SU-DHL-6 (cell line): ENCODE data around the gene STK32B.

ENCODE experiments used
- EZH2phosphoT487 ChIP-seq: fragments of 200-600 bp; sonication (generic), shearing (Covaris generic); conservative IDR thresholded peaks from 2 replicates; pipeline ENCODE4 v1.6.1; 2018; ENCODE audit warnings: mild to moderate bottlenecking, antibody characterized with exemption, low read length, moderate library complexity, mixed read lengths
- TF ChIP-seq, protein P1 (sequence below): fragments of 200-600 bp; sonication (generic); IDR thresholded peaks from one replicate; pipeline ENCODE4 v1.5.1; 2017; ENCODE audit warnings: antibody characterized with exemption, mild to moderate bottlenecking, low read length, moderate library complexity; ENCODE audit not compliant: insufficient read depth, poor library complexity, severe bottlenecking

DNA sequence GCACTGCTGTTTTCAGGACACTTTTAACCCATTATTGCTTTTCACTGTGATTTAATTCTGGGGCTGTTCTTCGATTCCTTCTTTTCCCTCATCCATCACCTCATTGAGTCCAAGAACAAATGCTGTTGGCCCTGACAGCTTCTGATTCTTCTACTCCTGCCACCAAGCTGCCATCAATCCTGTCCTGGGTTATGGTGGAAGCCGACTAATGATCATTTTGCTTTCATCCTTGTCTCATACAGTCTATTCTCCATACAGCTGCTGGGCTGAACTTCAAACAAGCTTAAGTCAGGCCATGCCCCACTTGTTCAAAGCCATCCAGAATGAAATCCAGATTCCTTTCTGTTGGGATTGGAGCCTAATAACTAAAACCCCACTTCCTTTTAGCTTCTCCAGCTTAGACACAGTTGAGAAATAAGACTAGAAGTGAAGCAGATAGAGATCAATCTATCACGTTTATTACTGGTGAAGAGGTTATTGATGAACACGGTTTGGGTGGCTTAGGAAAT lies 161.9 kb downstream of the STK32B start:
- TF ChIP-seq, protein P1, sequence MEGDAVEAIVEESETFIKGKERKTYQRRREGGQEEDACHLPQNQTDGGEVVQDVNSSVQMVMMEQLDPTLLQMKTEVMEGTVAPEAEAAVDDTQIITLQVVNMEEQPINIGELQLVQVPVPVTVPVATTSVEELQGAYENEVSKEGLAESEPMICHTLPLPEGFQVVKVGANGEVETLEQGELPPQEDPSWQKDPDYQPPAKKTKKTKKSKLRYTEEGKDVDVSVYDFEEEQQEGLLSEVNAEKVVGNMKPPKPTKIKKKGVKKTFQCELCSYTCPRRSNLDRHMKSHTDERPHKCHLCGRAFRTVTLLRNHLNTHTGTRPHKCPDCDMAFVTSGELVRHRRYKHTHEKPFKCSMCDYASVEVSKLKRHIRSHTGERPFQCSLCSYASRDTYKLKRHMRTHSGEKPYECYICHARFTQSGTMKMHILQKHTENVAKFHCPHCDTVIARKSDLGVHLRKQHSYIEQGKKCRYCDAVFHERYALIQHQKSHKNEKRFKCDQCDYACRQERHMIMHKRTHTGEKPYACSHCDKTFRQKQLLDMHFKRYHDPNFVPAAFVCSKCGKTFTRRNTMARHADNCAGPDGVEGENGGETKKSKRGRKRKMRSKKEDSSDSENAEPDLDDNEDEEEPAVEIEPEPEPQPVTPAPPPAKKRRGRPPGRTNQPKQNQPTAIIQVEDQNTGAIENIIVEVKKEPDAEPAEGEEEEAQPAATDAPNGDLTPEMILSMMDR: no peak
- TF ChIP-seq EZH2phosphoT487: no peak
